SK-N-MC (cell line): ENCODE results near the gene USP22.

ENCODE experiments used
- EZH2 ChIP-seq: fragments of 200-600 bp; sonication (generic); IDR thresholded peaks from one replicate; pipeline ENCODE4 v1.6.1; 2017; ENCODE audit warnings: antibody characterized with exemption
- FOXP2 ChIP-seq: optimal IDR thresholded peaks from 2 replicates; pipeline ENCODE3; 2011; ENCODE audit warnings: mild to moderate bottlenecking, moderate library complexity; ENCODE audit not compliant: insufficient read depth; ENCODE audit errors: extremely low read length, control extremely low read depth
- POLR2AphosphoS5 ChIP-seq: IDR thresholded peaks from 2 replicates; pipeline ENCODE4 v1.6.1; 2012; ENCODE audit warnings: mild to moderate bottlenecking, low read depth, low read length, borderline replicate concordance

GRCh38 chr17:20954794-20955193, 88.0 kb downstream of the USP22 start:
- TF ChIP-seq EZH2 (no peak), POLR2AphosphoS5 (no peak), FOXP2 (no peak)
